A673 (cell line): Measurements from ENCODE around the gene DDN. TPM values are rescaled to one million over a fixed set of nuclear protein-coding genes. Genes with fewer than 3 reads are reported as not detected.

Experiments used
- BruUV-seq: library from RNA; stranded (reverse); fragments of 400-500 nt; replicated peaks from 2 replicates; lab custom pipeline; 2021; lab: Mats Ljungman, UMichigan
- CTCF ChIA-PET: fragments of 300-600 bp; sonication (Branson Sonifier 250); formaldehyde crosslinking; loops from one replicate; lab custom pipeline; 2022; ENCODE audit warnings: antibody characterized with exemption; lab: Charles Lee
- POLR2A ChIA-PET: fragments of 300-600 bp; sonication (Branson Sonifier 250); formaldehyde crosslinking; loops from one replicate; lab custom pipeline; 2022; ENCODE audit warnings: antibody characterized with exemption; ENCODE audit not compliant: low non-redundant PET; lab: Charles Lee
- DNase-seq: peaks from one replicate; pipeline ENCODE4 v3.0.0-alpha.2; 2015; ENCODE audit warnings: low spot score
- H3K27ac ChIP-seq: fragments of 200-600 bp; sonication (generic); 2 replicates; pipeline ENCODE4 v1.5.1; 2016; ENCODE audit warnings: mixed run types, low read depth, mild to moderate bottlenecking, mixed read lengths, antibody characterized with exemption, low read length; ENCODE audit not compliant: poor library complexity, severe bottlenecking
- H3K27me3 ChIP-seq: fragments of 200-600 bp; sonication (generic); replicated peaks from 2 replicates; pipeline ENCODE4 v1.6.1; 2017; ENCODE audit warnings: mixed run types, low read depth, mild to moderate bottlenecking, mixed read lengths, antibody characterized with exemption, low read length; ENCODE audit not compliant: insufficient read depth, poor library complexity
- H3K36me3 ChIP-seq: fragments of 200-600 bp; sonication (generic); 2 replicates; pipeline ENCODE4 v1.6.1; 2016; ENCODE audit warnings: mixed run types, mild to moderate bottlenecking, mixed read lengths, antibody characterized with exemption, low read length; ENCODE audit not compliant: insufficient read depth, poor library complexity, severe bottlenecking
- H3K4me1 ChIP-seq: fragments of 200-600 bp; sonication (generic); 2 replicates; pipeline ENCODE4 v1.6.1; 2017; ENCODE audit warnings: mixed run types, mild to moderate bottlenecking, mixed read lengths, antibody characterized with exemption, low read length; ENCODE audit not compliant: insufficient read depth, poor library complexity, severe bottlenecking
- H3K4me3 ChIP-seq: fragments of 200-600 bp; sonication (generic); 2 replicates; pipeline ENCODE4 v1.5.1; 2016; ENCODE audit warnings: low read depth, mixed run types, mild to moderate bottlenecking, mixed read lengths, low read length; ENCODE audit not compliant: poor library complexity, severe bottlenecking
- H3K9me3 ChIP-seq: fragments of 200-600 bp; sonication (generic); 2 replicates; pipeline ENCODE4 v1.6.1; 2016; ENCODE audit warnings: mixed run types, low read depth, mild to moderate bottlenecking, mixed read lengths, antibody characterized with exemption, low read length; ENCODE audit not compliant: poor library complexity, severe bottlenecking
- CTCF ChIP-seq: fragments of 300-800, 200-600 bp; sonication (generic); conservative IDR thresholded peaks from 2 replicates; pipeline ENCODE4 v1.5.1; 2017; ENCODE audit warnings: low read depth, mild to moderate bottlenecking, antibody characterized with exemption, low read length, moderate library complexity, mixed read lengths
- EZH2 ChIP-seq: fragments of 200-600 bp; sonication (generic); IDR thresholded peaks from 2 replicates; pipeline ENCODE4 v1.6.1; 2017; ENCODE audit warnings: borderline replicate concordance, low read depth, mild to moderate bottlenecking, mixed read lengths, antibody characterized with exemption, low read length; ENCODE audit not compliant: poor library complexity, severe bottlenecking
- intact Hi-C: fragments of 100-400 bp; cut with micrococcal nuclease; formaldehyde crosslinking; loops from one replicate; pipeline ENCODE4 v1.10.0; 2022; ENCODE audit not compliant: unreplicated experiment
- total RNA-seq: library from RNA; stranded (reverse); gene quantifications from 2 replicates; pipeline ENCODE4 v1.2.3, GENCODE V29; 2021

The DDN gene
- total RNA-seq, 1 experiment from 2014 or later, result 2.7 TPM

GRCh38 chr12:49037111-49037946 is 38.2 kb upstream of the DDN start:
- Histone ChIP-seq H3K4me3 (no peak overlapping the region), H3K9me3 (no peaks in the 10 kb centered on the region), H3K27me3 (no peaks in the 10 kb centered on the region), H3K36me3 (peaks cover 96% of the 10 kb centered on the region), H3K27ac (no peak overlapping the region), H3K4me1 (no peaks in the 10 kb centered on the region)
- BruUV-seq, result no TSS peak
- no peak for DNase-seq
- POLR2A ChIA-PET, result no interaction called here
- TF ChIP-seq CTCF, result no peak
- no peak for TF ChIP-seq EZH2
- intact Hi-C loops, result no loop called here
- CTCF ChIA-PET, result interaction anchor here (0.6 kb wide), 1 partner anchor 272 kb away, joined by 3 read pairs; no protein-coding TSS in a partner anchor

- Histone ChIP-seq H3K9me3 (no peaks in the 10 kb centered on the region), H3K27ac (no peak overlapping the region), H3K36me3 (peaks cover 96% of the 10 kb centered on the region), H3K4me3 (no peak overlapping the region), H3K27me3 (no peaks in the 10 kb centered on the region), H3K4me1 (no peaks in the 10 kb centered on the region)
- BruUV-seq, result no TSS peak
- intact Hi-C loops, result no loop called here
- POLR2A ChIA-PET, result interaction anchor here (0.6 kb wide), 1 partner anchor 11 kb away, joined by 7 read pairs; no protein-coding TSS in a partner anchor
- CTCF ChIA-PET, result no interaction called here
- TF ChIP-seq CTCF (no peak), EZH2 (no peak)
- DNase-seq, result no peak
These were observed 36.9 kb upstream of the DDN start for GRCh38 chr12:49036029-49036428.

GRCh38 chr12:49034286-49034622 is 35.1 kb upstream of the DDN start:
- H3K27ac ChIP-seq, result no peak overlapping the region
- peaks cover 96% of the 10 kb centered on the region for H3K36me3 ChIP-seq
- H3K4me1 ChIP-seq, result no peaks in the 10 kb centered on the region
- H3K4me3 ChIP-seq, result no peak overlapping the region
- no peaks in the 10 kb centered on the region for H3K27me3 ChIP-seq
- DNase-seq, result no peak
- CTCF ChIA-PET, result no interaction called here
- TF ChIP-seq EZH2, result no peak
- TF ChIP-seq CTCF, result no peak
- BruUV-seq, result no TSS peak
- POLR2A ChIA-PET, result no interaction called here
- intact Hi-C loops, result no loop called here
- H3K9me3 ChIP-seq, result no peaks in the 10 kb centered on the region
